Thyroid gland (tissue), 4 donors: ENCODE results near the gene PRKAA2. TPM values are rescaled to one million over a fixed set of nuclear protein-coding genes. Genes with fewer than 3 reads are reported as not detected.

Experiments
- DNase-seq, 2 donors: peaks; one replicate each; pipeline ENCODE4 v3.0.0-alpha.2; 2019
- H3K27ac ChIP-seq, 3 donors: fragments of 200-600 bp; sonication (generic); 1 replicate in 2 of 3; 2 replicates in 1 of 3; pipeline ENCODE4 v1.5.1; 2016 to 2019; ENCODE audit warnings: mild to moderate bottlenecking in 1 of 3, moderate library complexity in 1 of 3
- H3K27me3 ChIP-seq: fragments of 200-600 bp; sonication (generic); one replicate; pipeline ENCODE4 v1.5.1; 2019
- H3K36me3 ChIP-seq, 2 donors: fragments of 200-600 bp; sonication (generic); one replicate each; pipeline ENCODE4 v1.5.1; 2016 to 2019
- H3K4me1 ChIP-seq, 2 donors: fragments of 200-600 bp; sonication (generic); one replicate each; pipeline ENCODE4 v1.5.1; 2017 to 2019
- H3K4me3 ChIP-seq, 3 donors: fragments of 200-600 bp; sonication (generic); replicated peaks in 1 of 3; 1 replicate in 2 of 3; 2 replicates in 1 of 3; pipeline ENCODE4 v1.5.1; 2016; ENCODE audit warnings: mild to moderate bottlenecking in 1 of 3
- H3K9me3 ChIP-seq: fragments of 200-600 bp; sonication (generic); one replicate; pipeline ENCODE4 v1.5.1; 2017
- CTCF ChIP-seq, 6 experiments: fragments of 200-600 bp in 3 of 6; fragments of 450-650 bp in 3 of 6; sonication (generic) in 3 of 6; IDR thresholded peaks; one replicate each; pipeline ENCODE4 v1.5.1; 2016 to 2019; ENCODE audit warnings: antibody characterized with exemption in 6 of 6, mild to moderate bottlenecking in 2 of 6, inconsistent platforms in 1 of 6, moderate library complexity in 1 of 6
- POLR2A ChIP-seq, 2 donors: fragments of 450-650 bp; IDR thresholded peaks; one replicate each; pipeline ENCODE4 v1.6.1; 2017; ENCODE audit warnings: antibody characterized with exemption in 2 of 2, mild to moderate bottlenecking in 2 of 2, moderate library complexity in 1 of 2
- WGBS, 2 donors: methylation state at CpG; one replicate each; pipeline ENCODE4 v1.1.5; 2017; 5-methylcytosine and 5-hydroxymethylcytosine counted together
- intact Hi-C: fragments of 100-400 bp; cut with DNase I; formaldehyde crosslinking; loops from one replicate; pipeline ENCODE4 v1.15.1; 2023
- total RNA-seq, 4 donors: library from RNA; depleted of rRNA; stranded (reverse); fragments of >200 nt; gene quantifications; one replicate each; pipeline ENCODE4 v1.2.3, GENCODE V29; 2016

The PRKAA2 gene
- total RNA-seq, 4 donors from 2014 or later, result 10.4 to 16.5 (median 14.3) TPM

- Histone ChIP-seq H3K36me3 (no peaks in the 10 kb centered on the region), H3K4me1 (no peaks in the 10 kb centered on the region), H3K27ac (no peak overlapping the region), H3K4me3 (no peak overlapping the region), H3K27me3 (no peaks in the 10 kb centered on the region), H3K9me3 (no peaks in the 10 kb centered on the region)
- TF ChIP-seq POLR2A (IDR thresholded peaks at IDR 0.05), result no peak
- TF ChIP-seq CTCF (IDR thresholded peaks at IDR 0.05), result no peak
- 88 to 89% methylated on average over 4 of the region's 4 CpGs for WGBS, 2 donors
- intact Hi-C loops, result no loop called here
- no peak for DNase-seq
Observed at GRCh38 chr1:56658254-56658653, 13.1 kb downstream of the PRKAA2 start.

- H3K9me3 ChIP-seq, result no peaks in the 10 kb centered on the region
- no peaks in the 10 kb centered on the region for H3K36me3 ChIP-seq
- H3K4me1 ChIP-seq, result no peaks in the 10 kb centered on the region
- TF ChIP-seq CTCF (IDR thresholded peaks at IDR 0.05) (no peak), POLR2A (IDR thresholded peaks at IDR 0.05) (no peak)
- WGBS, 2 donors, result 90 to 94% methylated on average over 1 of the region's 1 CpG
- H3K4me3 ChIP-seq, result no peak overlapping the region
- no peak for DNase-seq
- no peak overlapping the region for H3K27ac ChIP-seq
- intact Hi-C loops, result no loop called here
- no peaks in the 10 kb centered on the region for H3K27me3 ChIP-seq
Observed at GRCh38 chr1:56660293-56660692, 15.2 kb downstream of the PRKAA2 start.

- TF ChIP-seq CTCF (IDR thresholded peaks at IDR 0.05) (no peak), POLR2A (IDR thresholded peaks at IDR 0.05) (no peak)
- DNase-seq, result no peak
- H3K9me3 ChIP-seq, result no peaks in the 10 kb centered on the region
- intact Hi-C loops, result no loop called here
- H3K4me3 ChIP-seq, result no peak overlapping the region
- H3K4me1 ChIP-seq, result no peaks in the 10 kb centered on the region
- no peak overlapping the region for H3K27ac ChIP-seq
- WGBS, 2 donors, result 95 to 98% methylated on average over 3 of the region's 3 CpGs
- no peaks in the 10 kb centered on the region for H3K36me3 ChIP-seq
- no peaks in the 10 kb centered on the region for H3K27me3 ChIP-seq
Observed at GRCh38 chr1:56663846-56664245, 18.7 kb downstream of the PRKAA2 start.

- no peaks in the 10 kb centered on the region for H3K27me3 ChIP-seq
- H3K9me3 ChIP-seq, result no peaks in the 10 kb centered on the region
- no peak for DNase-seq
- TF ChIP-seq CTCF (IDR thresholded peaks at IDR 0.05) (no peak), POLR2A (IDR thresholded peaks at IDR 0.05) (no peak)
- no peaks in the 10 kb centered on the region for H3K4me1 ChIP-seq
- no peaks in the 10 kb centered on the region for H3K36me3 ChIP-seq
- H3K4me3 ChIP-seq, result no peak overlapping the region
- intact Hi-C loops, result no loop called here
- no peak overlapping the region for H3K27ac ChIP-seq
- 81 to 100% methylated on average over 1 of the region's 1 CpG for WGBS, 2 donors
Observed at GRCh38 chr1:56665384-56665783, 20.3 kb downstream of the PRKAA2 start.

- no peak for TF ChIP-seq POLR2A (IDR thresholded peaks at IDR 0.05)
- TF ChIP-seq CTCF (IDR thresholded peaks at IDR 0.05), result no peak
- DNase-seq, result no peak
- Histone ChIP-seq H3K27ac (no peak overlapping the region), H3K4me3 (no peak overlapping the region), H3K27me3 (no peaks in the 10 kb centered on the region), H3K36me3 (no peaks in the 10 kb centered on the region), H3K9me3 (no peaks in the 10 kb centered on the region), H3K4me1 (no peaks in the 10 kb centered on the region)
- intact Hi-C loops, result no loop called here
- 74 to 76% methylated on average over 3 of the region's 3 CpGs for WGBS, 2 donors
Observed at GRCh38 chr1:56666112-56666608, 21.0 kb downstream of the PRKAA2 start.
